Chondrocyte (in vitro differentiated cells): ENCODE measurements around the gene AK2. TPM values are rescaled to one million over a fixed set of nuclear protein-coding genes. Genes with fewer than 3 reads are reported as not detected.
A peak's percentile ranks its signal among the peaks of the same experiment; 100 is the strongest.

ENCODE experiments used
- DNase-seq: peaks from one replicate; pipeline ENCODE4 v3.0.0; 2021; ENCODE audit warnings: mixed read lengths, low spot score
- H3K27ac Mint-ChIP-seq: one replicate; pipeline ENCODE4 v1.8.0; 2021; ENCODE audit warnings: mild to moderate bottlenecking, moderate library complexity, mixed read lengths; ENCODE audit not compliant: unreplicated experiment
- H3K27me3 Mint-ChIP-seq: 2 replicates; pipeline ENCODE4 v1.8.0; 2021; ENCODE audit warnings: low read depth, mixed read lengths
- H3K36me3 Mint-ChIP-seq: 2 replicates; pipeline ENCODE4 v1.8.0; 2021; ENCODE audit warnings: low read depth, mixed read lengths
- H3K4me1 Mint-ChIP-seq: 2 replicates; pipeline ENCODE4 v1.8.0; 2021; ENCODE audit warnings: low read depth, mild to moderate bottlenecking, mixed read lengths
- H3K4me3 Mint-ChIP-seq: one replicate; pipeline ENCODE4 v1.8.0; 2021; ENCODE audit warnings: mild to moderate bottlenecking, moderate library complexity, mixed read lengths; ENCODE audit not compliant: unreplicated experiment
- H3K9me3 Mint-ChIP-seq: 2 replicates; pipeline ENCODE4 v1.8.0; 2021; ENCODE audit warnings: low read depth, mixed read lengths
- total RNA-seq: library from RNA; stranded (reverse); gene quantifications from 3 replicates; pipeline ENCODE4 v1.2.1, GENCODE V29; 2021
- TF ChIP-seq, protein P1 (sequence below): fragments of 200-600 bp; sonication (generic); IDR thresholded peaks from 2 replicates; pipeline ENCODE4 v1.5.0; 2021; ENCODE audit warnings: antibody characterized with exemption, mild to moderate bottlenecking, moderate library complexity

Gene AK2
- total RNA-seq, 1 donor from 2014 or later: 94.9 TPM

DNA sequence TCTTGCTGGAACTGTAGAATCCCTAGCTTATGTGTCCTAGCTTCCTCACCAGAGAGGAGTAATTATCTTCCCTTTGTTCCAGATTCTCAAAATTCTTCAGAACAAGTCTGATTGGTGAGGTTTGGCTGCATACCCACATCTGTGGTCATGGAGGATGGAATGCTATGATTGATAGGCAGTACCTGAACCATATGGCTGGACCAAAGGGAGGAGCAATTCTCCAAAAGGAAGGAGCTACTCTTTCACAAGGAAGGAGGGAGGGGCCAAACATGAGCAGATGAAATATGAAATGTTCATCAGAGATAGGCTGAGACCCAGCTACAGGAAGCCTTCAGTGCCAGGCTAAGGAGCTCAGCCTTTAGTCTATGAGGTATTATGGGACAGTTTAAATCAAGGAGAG, 67.1 kb downstream of the AK2 start:
- Mint-ChIP-seq H3K4me3 (no peak overlapping the region), H3K27ac (no peak overlapping the region), H3K4me1 (peaks cover 19% of the 10 kb centered on the region), H3K27me3 (no peaks in the 10 kb centered on the region), H3K9me3 (no peaks in the 10 kb centered on the region), H3K36me3 (no peaks in the 10 kb centered on the region)
- no peak for DNase-seq
- TF ChIP-seq, protein P1, sequence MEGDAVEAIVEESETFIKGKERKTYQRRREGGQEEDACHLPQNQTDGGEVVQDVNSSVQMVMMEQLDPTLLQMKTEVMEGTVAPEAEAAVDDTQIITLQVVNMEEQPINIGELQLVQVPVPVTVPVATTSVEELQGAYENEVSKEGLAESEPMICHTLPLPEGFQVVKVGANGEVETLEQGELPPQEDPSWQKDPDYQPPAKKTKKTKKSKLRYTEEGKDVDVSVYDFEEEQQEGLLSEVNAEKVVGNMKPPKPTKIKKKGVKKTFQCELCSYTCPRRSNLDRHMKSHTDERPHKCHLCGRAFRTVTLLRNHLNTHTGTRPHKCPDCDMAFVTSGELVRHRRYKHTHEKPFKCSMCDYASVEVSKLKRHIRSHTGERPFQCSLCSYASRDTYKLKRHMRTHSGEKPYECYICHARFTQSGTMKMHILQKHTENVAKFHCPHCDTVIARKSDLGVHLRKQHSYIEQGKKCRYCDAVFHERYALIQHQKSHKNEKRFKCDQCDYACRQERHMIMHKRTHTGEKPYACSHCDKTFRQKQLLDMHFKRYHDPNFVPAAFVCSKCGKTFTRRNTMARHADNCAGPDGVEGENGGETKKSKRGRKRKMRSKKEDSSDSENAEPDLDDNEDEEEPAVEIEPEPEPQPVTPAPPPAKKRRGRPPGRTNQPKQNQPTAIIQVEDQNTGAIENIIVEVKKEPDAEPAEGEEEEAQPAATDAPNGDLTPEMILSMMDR: no peak

- no peak overlapping the region for H3K27ac Mint-ChIP-seq
- TF ChIP-seq, protein P1: no peak
- no peak for DNase-seq
- H3K9me3 Mint-ChIP-seq: no peaks in the 10 kb centered on the region
- no peaks in the 10 kb centered on the region for H3K27me3 Mint-ChIP-seq
- H3K4me3 Mint-ChIP-seq: no peak overlapping the region
- H3K4me1 Mint-ChIP-seq: peaks cover 27% of the 10 kb centered on the region
- H3K36me3 Mint-ChIP-seq: no peaks in the 10 kb centered on the region
Observed at GRCh38 chr1:32967888-32968568, 68.7 kb downstream of the AK2 start.

DNA sequence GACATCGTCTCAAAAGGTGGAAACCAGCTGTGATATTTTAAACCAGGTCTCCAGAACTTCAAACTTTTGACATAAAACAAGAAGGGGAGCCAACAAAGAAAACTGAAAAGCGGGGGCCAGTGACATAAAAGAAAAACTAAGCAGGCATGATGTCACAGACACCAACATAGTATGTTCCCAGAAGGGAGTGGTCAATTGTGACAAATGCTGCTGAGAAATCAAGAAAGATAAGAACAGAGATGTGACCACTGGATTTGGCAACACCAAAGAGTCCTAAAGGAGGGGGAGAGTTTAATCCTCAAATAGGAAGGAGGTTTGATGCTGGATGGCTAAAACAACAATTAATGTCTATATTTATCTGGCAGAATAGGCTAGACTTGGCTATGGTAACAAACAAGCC, 69.8 kb downstream of the AK2 start:
- no peaks in the 10 kb centered on the region for H3K27me3 Mint-ChIP-seq
- H3K4me3 Mint-ChIP-seq: no peak overlapping the region
- DNase-seq: no peak
- TF ChIP-seq, protein P1: no peak
- no peaks in the 10 kb centered on the region for H3K36me3 Mint-ChIP-seq
- no peaks in the 10 kb centered on the region for H3K9me3 Mint-ChIP-seq
- H3K27ac Mint-ChIP-seq: no peak overlapping the region
- peaks cover 31% of the 10 kb centered on the region for H3K4me1 Mint-ChIP-seq

GRCh38 chr1:32965251-32965747, 71.4 kb downstream of the AK2 start:
- no peak for DNase-seq
- TF ChIP-seq, protein P1: no peak
- peak overlapping the region; percentile 72 for H3K4me3 Mint-ChIP-seq
- no peaks in the 10 kb centered on the region for H3K9me3 Mint-ChIP-seq
- peaks cover 44% of the 10 kb centered on the region for H3K4me1 Mint-ChIP-seq
- peak overlapping the region; percentile 12 for H3K27ac Mint-ChIP-seq
- H3K36me3 Mint-ChIP-seq: no peaks in the 10 kb centered on the region
- H3K27me3 Mint-ChIP-seq: no peaks in the 10 kb centered on the region

- Mint-ChIP-seq H3K9me3 (no peaks in the 10 kb centered on the region), H3K27ac (peak within 1 kb of the TSS; percentile 87), H3K27me3 (no peaks in the 10 kb centered on the region), H3K4me1 (peaks cover 44% of the 10 kb centered on the region), H3K4me3 (peak within 1 kb of the TSS; percentile 82), H3K36me3 (no peaks in the 10 kb centered on the region)
- TF ChIP-seq, protein P1: peak; percentile 20
- peak; percentile 97 for DNase-seq
Observed at GRCh38 chr1:32964461-32965250, 72.0 kb downstream of the AK2 start, which contains the start of gene RNF19B. TSS of gene RNF19B (minus strand) at chr1:32964809. CDS start at chr1:32964685, 124 bp downstream.
